HG02642 (cell line): ENCODE measurements around the gene FIGNL2.
"Not testable (repeated sequence)": the region's sequence is repeated elsewhere in the genome, so short reads cannot be mapped to it uniquely, and the experiment has no call there.

Experiments
- ATAC-seq: cut with Tn5 transposase; IDR thresholded peaks from one replicate; pipeline ENCODE4 v1.9.1; 2021; ENCODE audit warnings: mild to moderate bottlenecking; ENCODE audit not compliant: unreplicated experiment, poor library complexity

FIGNL2 gene

GRCh38 chr12:51819736-51820525 is 28.6 kb downstream of the FIGNL2 start:
- ATAC-seq, result no peak

DNA sequence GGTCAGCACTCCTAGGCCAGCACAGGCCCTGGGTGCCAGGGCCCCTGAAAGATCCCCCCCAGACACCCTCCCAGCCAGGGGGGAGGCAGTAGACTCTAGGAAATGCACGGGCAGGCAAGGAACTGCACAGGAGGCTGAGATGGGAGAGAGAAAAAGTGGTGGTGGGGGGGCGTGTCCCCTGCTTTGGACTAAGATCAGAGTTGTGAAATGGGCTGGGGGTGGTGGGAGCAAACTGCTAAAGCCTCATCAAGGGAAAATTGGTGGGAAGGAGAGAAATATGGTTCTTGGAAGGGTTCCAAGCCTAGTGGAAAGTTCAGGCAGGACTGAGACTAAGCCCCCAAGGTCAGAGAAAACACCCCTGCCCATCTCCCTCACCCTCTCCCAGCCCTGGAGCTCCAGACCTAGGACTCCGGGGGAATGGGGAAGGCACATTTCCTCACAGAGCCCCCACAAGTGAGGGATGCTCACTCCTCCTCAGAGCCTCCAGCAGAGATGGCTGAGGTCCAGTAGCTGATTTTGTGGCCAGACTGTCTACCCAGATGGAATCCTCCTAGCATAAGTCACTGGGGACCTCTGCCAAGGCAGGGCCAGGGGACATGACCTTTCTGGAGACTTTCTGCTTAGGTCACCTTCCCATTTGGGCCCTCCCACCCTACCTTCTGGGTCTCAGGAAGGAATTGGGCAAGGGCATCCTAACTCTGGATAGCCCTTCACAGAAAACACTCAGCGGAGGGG is 29.8 kb downstream of the FIGNL2 start:
- ATAC-seq, result no peak

GRCh38 chr12:51818086-51818485 is 30.4 kb downstream of the FIGNL2 start:
- ATAC-seq, result no peak

- ATAC-seq, result no peak
Observed at GRCh38 chr12:51817027-51817953, 31.2 kb downstream of the FIGNL2 start.

DNA sequence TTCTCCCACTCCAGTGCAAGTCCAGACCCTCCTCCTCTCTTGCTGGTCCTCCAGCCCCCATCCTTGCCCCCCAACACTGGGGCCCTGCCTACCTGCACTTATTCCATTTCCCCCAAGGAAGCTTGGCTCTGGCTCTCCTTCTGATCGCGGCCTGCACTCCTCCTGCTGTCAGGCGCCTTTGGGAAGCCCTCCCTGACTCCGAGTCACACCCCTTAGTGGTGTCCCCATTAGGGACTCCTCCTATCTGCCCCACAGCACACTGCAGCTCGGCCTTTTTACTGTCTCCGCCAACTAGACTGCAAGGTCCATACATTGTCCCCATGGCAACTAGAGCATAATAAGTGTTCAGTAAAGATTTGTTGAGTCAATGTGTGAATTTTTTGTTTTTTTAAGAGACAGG is 32.9 kb downstream of the FIGNL2 start:
- ATAC-seq, result no peak

GRCh38 chr12:51814311-51815088 is 34.0 kb downstream of the FIGNL2 start:
- peak; percentile 41 for ATAC-seq

- ATAC-seq, result peak; percentile 11
Observed at GRCh38 chr12:51813931-51814310, 34.6 kb downstream of the FIGNL2 start.

GRCh38 chr12:51812871-51813270 is 35.6 kb downstream of the FIGNL2 start:
- no peak for ATAC-seq

DNA sequence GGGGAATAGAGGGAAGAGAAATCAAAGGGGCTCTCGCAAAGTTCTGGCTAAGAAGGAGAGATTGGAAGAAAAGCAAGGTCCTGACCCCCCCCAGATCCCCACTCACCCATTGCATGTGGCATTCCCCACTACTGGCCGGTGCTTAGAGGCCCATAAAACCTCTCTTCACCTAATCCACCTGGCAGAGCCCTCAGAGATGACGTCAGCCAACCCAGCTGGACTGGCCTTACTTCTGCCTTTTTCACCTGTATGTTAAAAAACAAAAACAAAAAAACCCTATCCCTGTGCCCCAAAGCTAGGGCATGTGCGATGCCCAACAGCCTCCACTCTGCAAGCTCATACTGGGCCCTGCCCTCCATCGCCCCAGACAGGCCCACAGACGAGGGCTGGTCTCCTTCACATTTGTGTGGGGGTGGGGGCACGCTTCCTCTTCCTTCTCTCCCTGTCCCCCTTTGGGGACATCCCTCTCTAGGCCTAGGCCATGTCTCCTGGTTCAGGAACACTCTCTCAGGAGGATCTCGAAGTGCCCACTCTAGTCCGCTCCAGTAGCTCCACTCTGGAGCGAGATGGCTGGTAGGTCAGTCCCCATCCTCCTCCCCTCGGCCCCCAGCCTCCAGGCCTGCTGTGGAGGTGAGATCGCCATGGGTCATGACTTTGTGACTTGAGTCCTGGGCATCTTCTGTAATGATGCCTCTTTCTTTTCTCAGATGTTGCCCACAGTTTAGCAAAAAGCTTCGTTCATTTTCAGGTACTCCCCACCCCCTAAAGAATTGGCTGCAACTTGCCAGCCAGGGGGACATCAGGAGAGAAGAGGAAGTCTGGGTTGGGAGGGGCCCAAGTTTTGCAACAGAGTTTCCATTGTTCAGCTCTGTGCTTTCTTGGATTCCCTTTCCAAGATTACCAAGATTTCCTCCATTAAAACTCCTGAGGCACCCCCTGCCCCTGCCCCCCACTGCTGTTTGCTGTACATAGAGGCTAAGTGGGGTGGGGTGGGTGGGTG is 37.0 kb downstream of the FIGNL2 start:
- no peak for ATAC-seq

- ATAC-seq, result no peak
Observed at GRCh38 chr12:51809193-51809592, 39.3 kb downstream of the FIGNL2 start.

DNA sequence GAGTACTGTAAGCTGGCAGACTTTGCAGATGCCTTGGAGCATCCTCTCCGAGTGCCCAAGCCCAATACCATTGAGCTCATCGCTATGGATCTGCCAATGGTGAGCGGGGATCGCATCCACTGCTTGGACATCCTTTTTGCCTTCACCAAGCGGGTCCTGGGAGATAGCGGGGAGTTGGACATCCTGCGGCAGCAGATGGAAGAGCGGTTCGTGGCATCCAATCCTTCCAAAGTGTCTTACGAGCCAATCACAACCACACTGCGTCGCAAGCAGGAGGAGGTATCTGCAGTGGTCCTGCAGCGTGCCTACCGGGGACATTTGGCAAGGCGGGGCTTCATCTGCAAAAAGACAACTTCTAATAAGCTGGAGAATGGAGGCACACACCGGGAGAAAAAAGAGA is 41.6 kb downstream of the FIGNL2 start:
- ATAC-seq, result no peak

DNA sequence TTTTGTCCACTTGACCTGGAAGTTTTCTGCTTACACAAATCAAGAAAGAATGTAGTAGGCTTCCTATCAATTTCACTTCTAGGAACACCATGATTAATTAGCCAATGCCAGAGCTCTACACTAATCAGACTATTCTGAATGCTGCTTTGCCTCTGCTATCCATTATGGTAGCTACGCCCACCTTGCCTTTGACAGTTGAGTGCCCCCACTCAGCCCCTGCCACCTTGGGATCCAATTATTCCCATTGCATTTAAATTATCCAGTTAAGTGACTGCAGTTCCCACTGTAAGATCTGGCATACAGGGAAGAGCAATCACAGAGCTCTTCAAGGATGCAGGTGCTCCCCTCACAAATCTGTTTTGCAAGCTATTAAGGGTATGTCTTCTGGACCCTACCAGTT is 47.5 kb downstream of the FIGNL2 start:
- ATAC-seq, result no peak

GRCh38 chr12:51798501-51798900 is 50.0 kb downstream of the FIGNL2 start:
- no peak for ATAC-seq

- not testable (repeated sequence) for ATAC-seq
Observed at GRCh38 chr12:51798051-51798450, 50.5 kb downstream of the FIGNL2 start.

DNA sequence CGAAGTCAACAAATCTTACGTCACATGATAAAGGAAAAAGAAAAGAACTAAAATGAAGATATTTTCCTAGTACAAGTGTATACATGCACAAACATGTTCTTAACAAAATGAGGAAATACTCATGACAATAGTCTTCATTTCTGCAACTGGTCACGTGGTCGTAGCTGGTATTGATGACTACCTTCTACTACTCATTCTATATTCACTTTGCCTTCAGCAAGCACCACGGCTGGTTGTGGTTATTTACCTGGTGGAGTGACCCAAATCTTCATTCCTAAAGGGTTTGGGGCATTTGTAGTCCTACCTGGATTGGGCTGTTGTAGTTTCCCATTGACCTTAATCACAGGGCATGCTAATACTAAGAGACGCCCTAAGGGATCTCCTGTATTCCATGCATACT is 51.2 kb downstream of the FIGNL2 start:
- no peak for ATAC-seq

- ATAC-seq, result no peak
Observed at GRCh38 chr12:51793201-51793600, 55.3 kb downstream of the FIGNL2 start.

DNA sequence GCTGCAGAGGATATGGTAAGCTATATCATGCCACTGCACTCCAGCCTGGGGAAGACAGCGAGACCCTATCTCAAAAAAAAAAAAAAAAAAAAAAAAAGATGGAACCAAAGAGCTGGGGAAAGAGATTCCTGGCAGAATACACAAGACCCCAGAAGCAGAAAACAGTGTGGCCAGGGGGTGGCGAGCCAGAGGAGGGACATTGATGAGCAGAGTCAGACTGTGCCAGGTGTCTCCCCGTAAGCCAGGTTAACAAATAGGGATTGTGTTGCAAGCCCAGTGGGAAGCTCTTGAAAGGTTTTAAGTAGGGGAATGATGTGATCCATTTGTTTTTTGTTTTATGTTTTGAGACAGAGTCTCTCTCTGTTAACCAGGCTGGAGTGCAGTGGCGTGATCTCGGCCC is 56.1 kb downstream of the FIGNL2 start:
- ATAC-seq, result no peak

GRCh38 chr12:51788876-51789275 is 59.6 kb downstream of the FIGNL2 start:
- ATAC-seq, result no peak

- no peak for ATAC-seq
Observed at GRCh38 chr12:51785906-51786305, 62.6 kb downstream of the FIGNL2 start.
